A549 (cell line): ENCODE data around the gene CHSY3. TPM values are rescaled to one million over a fixed set of nuclear protein-coding genes. Genes with fewer than 3 reads are reported as not detected.

Source experiments
- ATAC-seq, 2 experiments: fragments of 200-7000 bp in 1 of 2; fragments of >200 bp in 1 of 2; cut with Nextera tagmentation in 1 of 2; cut with Tn5 transposase in 1 of 2; 3 replicates each; pipeline versions ENCODE4 v1.8.0 to v1.9.1; 2018 to 2020; ENCODE audit warnings: mild to moderate bottlenecking in 1 of 2, moderate library complexity in 1 of 2
- CTCF ChIA-PET: fragments of 300-600 bp; sonication (Branson Sonifier 250); formaldehyde crosslinking; extraction: SDS; loops from one replicate; lab custom pipeline; 2021; ENCODE audit warnings: antibody characterized with exemption, inconsistent platforms; lab: Yijun Ruan, JAX
- POLR2A ChIA-PET: fragments of 350-600 bp; formaldehyde crosslinking; extraction: SDS; loops from one replicate; lab custom pipeline; 2021; ENCODE audit warnings: antibody characterized with exemption, inconsistent platforms; lab: Yijun Ruan, JAX
- DNase-seq, 2 experiments: peaks; one replicate each; pipeline versions ENCODE4 v3.0.0 to v3.0.0-alpha.2; 2011 to 2016; ENCODE audit warnings: low read depth in 1 of 2, low spot score in 1 of 2
- FAIRE-seq: peaks from 2 replicates; lab custom pipeline; 2011; peaks lifted over from hg19 to GRCh38; lab: Jason Lieb, UNC
- H3K27ac ChIP-seq, 2 experiments: fragments of >200 bp; sonication (Bioruptor Twin); formaldehyde crosslinking; 3 replicates each; pipeline ENCODE4 v1.5.1; 2016 to 2017
- H3K4me1 ChIP-seq: fragments of >200 bp; sonication (Bioruptor Twin); formaldehyde crosslinking; 3 replicates; pipeline ENCODE4 v1.6.1; 2016
- H3K4me2 ChIP-seq: fragments of >200 bp; sonication (Bioruptor Twin); formaldehyde crosslinking; 3 replicates; pipeline ENCODE4 v1.6.1; 2016
- H3K4me3 ChIP-seq: fragments of >200 bp; sonication (Bioruptor Twin); formaldehyde crosslinking; 3 replicates; pipeline ENCODE4 v1.5.1; 2016
- H3K9me3 ChIP-seq: fragments of >200 bp; sonication (Bioruptor Twin); formaldehyde crosslinking; 3 replicates; pipeline ENCODE4 v1.6.1; 2016
- ATOH8 ChIP-seq: fragments of 250-450 bp; sonication (Bioruptor Pico); IDR thresholded peaks from 2 replicates; pipeline ENCODE4 v1.5.0; 2020; ENCODE audit warnings: low read depth, mild to moderate bottlenecking, moderate library complexity
- BCL3 ChIP-seq: fragments of >200 bp; sonication (Bioruptor Twin); formaldehyde crosslinking; IDR thresholded peaks from 3 replicates; pipeline ENCODE4 v1.6.1; 2016
- BHLHE40 ChIP-seq: IDR thresholded peaks from 2 replicates; pipeline ENCODE4 v1.6.1; 2012; ENCODE audit warnings: low read depth, low read length, inconsistent platforms
- CEBPB ChIP-seq, 2 experiments: fragments of >200 bp in 1 of 2; sonication (Bioruptor Twin) in 1 of 2; formaldehyde crosslinking in 1 of 2; IDR thresholded peaks; 2 replicates each; pipeline ENCODE4 v1.6.1; 2012 to 2016
- EHF ChIP-seq: fragments of 250-450 bp; sonication (Bioruptor Pico); IDR thresholded peaks from 2 replicates; pipeline ENCODE4 v1.5.0; 2020; ENCODE audit warnings: mild to moderate bottlenecking
- ELK1 ChIP-seq: fragments of 150-350 bp; IDR thresholded peaks from 2 replicates; pipeline ENCODE4 v1.6.1; 2014; ENCODE audit warnings: low read depth, mild to moderate bottlenecking, low read length
- FOSL2 ChIP-seq, 2 experiments: fragments of 450-650 bp in 1 of 2; fragments of >200 bp in 1 of 2; sonication (Bioruptor Twin) in 1 of 2; formaldehyde crosslinking; IDR thresholded peaks; 2 replicates each; pipeline versions ENCODE4 v1.5.0 to v1.6.1; 2016 to 2020; ENCODE audit warnings: mild to moderate bottlenecking in 1 of 2, moderate library complexity in 1 of 2
- GATA3 ChIP-seq: IDR thresholded peaks from 2 replicates; pipeline ENCODE4 v1.6.1; 2012; ENCODE audit warnings: borderline replicate concordance
- HOXB13 ChIP-seq: fragments of 250-450 bp; sonication (Bioruptor Pico); IDR thresholded peaks from 2 replicates; pipeline ENCODE4 v1.5.0; 2020; ENCODE audit warnings: low read depth, mild to moderate bottlenecking, moderate library complexity
- JUN ChIP-seq, 2 experiments: fragments of >200 bp; sonication (Bioruptor Twin); formaldehyde crosslinking; IDR thresholded peaks; 2 replicates in 1 of 2; 3 replicates in 1 of 2; pipeline ENCODE4 v1.6.1; 2016 to 2017
- JUNB ChIP-seq: fragments of >200 bp; sonication (Bioruptor Twin); formaldehyde crosslinking; IDR thresholded peaks from 2 replicates; pipeline ENCODE4 v1.6.1; 2016
- KDM5A ChIP-seq: fragments of 200-600 bp; sonication (generic); IDR thresholded peaks from 2 replicates; pipeline ENCODE4 v1.6.1; 2016; ENCODE audit warnings: antibody characterized with exemption, mild to moderate bottlenecking
- MAFK ChIP-seq: fragments of 450-650 bp; IDR thresholded peaks from 2 replicates; pipeline ENCODE4 v1.6.1; 2014; ENCODE audit not compliant: partially characterized antibody
- MAZ ChIP-seq: fragments of 150-350 bp; IDR thresholded peaks from 2 replicates; pipeline ENCODE4 v1.6.1; 2014; ENCODE audit warnings: antibody characterized with exemption, low read depth, low read length, borderline replicate concordance
- NFE2L2 ChIP-seq: fragments of 150-350 bp; conservative IDR thresholded peaks from 2 replicates; pipeline ENCODE4 v1.6.1; 2014; ENCODE audit warnings: low read length
- PBX3 ChIP-seq: IDR thresholded peaks from 2 replicates; pipeline ENCODE4 v1.6.1; 2012
- RAD21 ChIP-seq, 2 experiments: fragments of >200 bp in 1 of 2; sonication (Bioruptor Twin) in 1 of 2; formaldehyde crosslinking in 1 of 2; IDR thresholded peaks in 1 of 2; conservative IDR thresholded peaks in 1 of 2; 2 replicates in 1 of 2; 3 replicates in 1 of 2; pipeline ENCODE4 v1.6.1; 2012 to 2018; ENCODE audit warnings: inconsistent platforms in 1 of 2
- RARB ChIP-seq: fragments of 250-450 bp; sonication (Bioruptor Pico); IDR thresholded peaks from 2 replicates; pipeline ENCODE4 v1.8.0; 2021; ENCODE audit warnings: mild to moderate bottlenecking, moderate library complexity
- TP53 ChIP-seq: fragments of 250-450 bp; sonication (Bioruptor Pico); IDR thresholded peaks from 2 replicates; pipeline ENCODE4 v1.5.0; 2021; ENCODE audit warnings: mild to moderate bottlenecking, moderate library complexity
- ZFP36 ChIP-seq: fragments of 450-650 bp; IDR thresholded peaks from 2 replicates; pipeline ENCODE4 v1.6.1; 2014; ENCODE audit warnings: borderline replicate concordance; ENCODE audit not compliant: partially characterized antibody
- ZNF302 ChIP-seq: fragments of 250-450 bp; sonication (Bioruptor Pico); IDR thresholded peaks from 2 replicates; pipeline ENCODE4 v1.9.0; 2021; ENCODE audit warnings: inconsistent platforms, mild to moderate bottlenecking, moderate library complexity
- ZSCAN20 ChIP-seq: fragments of 250-450 bp; sonication (Bioruptor Pico); IDR thresholded peaks from 2 replicates; pipeline ENCODE4 v1.8.0; 2022; ENCODE audit warnings: mild to moderate bottlenecking, moderate library complexity
- WGBS: methylation state at CpG from one replicate; pipeline ENCODE4 v1.1.6; 2017; ENCODE audit errors: missing lambda C conversion rate; 5-methylcytosine and 5-hydroxymethylcytosine counted together
- polyA plus RNA-seq, 4 experiments: library from polyadenylated mRNA; depleted of rRNA in 3 of 4; stranded (reverse); fragments of >200 nt; fragmentation: RNase III in 1 of 4; extraction: RNeasy Plus Mini Kit Qiagen cat#74134 plus additional on column Dnase treatment in 1 of 4; gene quantifications; 2 replicates in 3 of 4; 3 replicates in 1 of 4; pipeline ENCODE4 v1.2.3, GENCODE V29; 2011 to 2017

CHSY3 gene
- polyA plus RNA-seq, 2 of the 4 experiments (the other 2 are of a cell fraction), result 0.06 to 0.12 TPM

GRCh38 chr5:129906177-129906887 lies 2.1 kb downstream of the CHSY3 start:
- DNase-seq (no peak), ATAC-seq (no peak), FAIRE-seq (no peak)
- ChIA-PET POLR2A (no interaction called here), CTCF (no interaction called here)
- Histone ChIP-seq H3K4me2 (peak overlapping the region; percentile 100), H3K27ac (no peak overlapping the region), H3K4me1 (peaks cover 12% of the 10 kb centered on the region), H3K9me3 (no peaks in the 10 kb centered on the region), H3K4me3 (peak overlapping the region; percentile 72; the same call in 2 of the 3 replicates)
- 24% methylated on average over 20 of the region's 20 CpGs for WGBS
- no peak for TF ChIP-seq BCL3
- TF ChIP-seq RAD21 (conservative IDR thresholded peaks at IDR 0.05 in 1 of 2, IDR thresholded peaks at IDR 0.05 in 1 of 2), result peak in 1 of 2 experiments; percentile 12; a peak in 1 of 5 replicates
- TF ChIP-seq MAZ, result no peak
- no peak for TF ChIP-seq ELK1
- TF ChIP-seq JUNB, result no peak
- TF ChIP-seq HOXB13, result no peak

GRCh38 chr5:129909225-129909624 lies 5.0 kb downstream of the CHSY3 start:
- FAIRE-seq (no peak), ATAC-seq (no peak)
- 32% methylated on average over 1 of the region's 1 CpG for WGBS

GRCh38 chr5:129912601-129913255 lies 8.5 kb downstream of the CHSY3 start:
- no peak overlapping the region for H3K4me2 ChIP-seq
- no peak for DNase-seq
- ATAC-seq, result no peak
- ChIA-PET POLR2A (no interaction called here), CTCF (no interaction called here)
- H3K4me3 ChIP-seq, result no peak overlapping the region
- FAIRE-seq, result no peak
- H3K9me3 ChIP-seq, result no peaks in the 10 kb centered on the region
- no peaks in the 10 kb centered on the region for H3K4me1 ChIP-seq
- WGBS, result 3% methylated on average over 1 of the region's 1 CpG
- H3K27ac ChIP-seq, result no peak overlapping the region
- no peak for TF ChIP-seq JUNB
- no peak for TF ChIP-seq CEBPB (IDR thresholded peaks at IDR 0.05)
- TF ChIP-seq JUN (IDR thresholded peaks at IDR 0.05), result no peak
- no peak for TF ChIP-seq EHF (CRISPR knock-in tag)
- no peak for TF ChIP-seq ZFP36
- no peak for TF ChIP-seq PBX3
- TF ChIP-seq MAFK, result no peak
- no peak for TF ChIP-seq FOSL2 (IDR thresholded peaks at IDR 0.05)
- no peak for TF ChIP-seq FOSL2 (CRISPR knock-in tag; IDR thresholded peaks at IDR 0.05)
- no peak for TF ChIP-seq GATA3
- TF ChIP-seq RARB (CRISPR knock-in tag), result no peak
- no peak for TF ChIP-seq ZNF302 (CRISPR knock-in tag)
- TF ChIP-seq ZSCAN20 (CRISPR knock-in tag), result no peak
- no peak for TF ChIP-seq NFE2L2
- TF ChIP-seq BHLHE40, result no peak

More at GRCh38 chr5:129909225-129909624, 5.0 kb downstream of the CHSY3 start:
- Histone ChIP-seq H3K4me3 (no peak overlapping the region), H3K9me3 (no peaks in the 10 kb centered on the region), H3K4me2 (no peak overlapping the region), H3K4me1 (peaks cover 12% of the 10 kb centered on the region), H3K27ac (no peak overlapping the region)
- ChIA-PET POLR2A (no interaction called here), CTCF (no interaction called here)
- no peak for DNase-seq
- TF ChIP-seq KDM5A, result no peak
- TF ChIP-seq NFE2L2, result no peak
- no peak for TF ChIP-seq TP53
- TF ChIP-seq RARB (CRISPR knock-in tag), result no peak
- TF ChIP-seq RAD21 (conservative IDR thresholded peaks at IDR 0.05 in 1 of 2, IDR thresholded peaks at IDR 0.05 in 1 of 2), result no peak
- no peak for TF ChIP-seq ATOH8 (CRISPR knock-in tag)
- no peak for TF ChIP-seq ELK1
- TF ChIP-seq BHLHE40, result no peak
